HG02885 (cell line): Measurements from ENCODE around the gene PRKD3.

Experiments used
- ATAC-seq: cut with Tn5 transposase; IDR thresholded peaks from one replicate; pipeline ENCODE4 v1.9.1; 2021; ENCODE audit warnings: mild to moderate bottlenecking; ENCODE audit not compliant: unreplicated experiment, poor library complexity

Gene PRKD3

GRCh38 chr2:37324786-37325624, at the start of gene PRKD3:
PRKD3 (minus strand) TSS chr2:37324833; CDS start chr2:37316524, 8,309 bp downstream.
- ATAC-seq = peak; percentile 74

- ATAC-seq = no peak
These were observed 47.4 kb upstream of the PRKD3 start for GRCh38 chr2:37372000-37372399.

GRCh38 chr2:37370666-37371065, 46.0 kb upstream of the PRKD3 start:
- ATAC-seq = no peak

- ATAC-seq = no peak
These were observed 43.4 kb upstream of the PRKD3 start for GRCh38 chr2:37367984-37368383.

- no peak for ATAC-seq
These were observed 42.7 kb upstream of the PRKD3 start for GRCh38 chr2:37367310-37367709.

GRCh38 chr2:37366773-37367172, 42.1 kb upstream of the PRKD3 start:
- no peak for ATAC-seq

GRCh38 chr2:37365669-37366068, 41.0 kb upstream of the PRKD3 start:
- ATAC-seq = peak; percentile 80

GRCh38 chr2:37364351-37364750, 39.7 kb upstream of the PRKD3 start:
- no peak for ATAC-seq

GRCh38 chr2:37361994-37362698, 37.5 kb upstream of the PRKD3 start:
- no peak for ATAC-seq

GRCh38 chr2:37361216-37361815, 36.7 kb upstream of the PRKD3 start:
- no peak for ATAC-seq

GRCh38 chr2:37358466-37358865, 33.8 kb upstream of the PRKD3 start:
- no peak for ATAC-seq

- ATAC-seq = no peak
These were observed 32.9 kb upstream of the PRKD3 start for GRCh38 chr2:37357530-37357929.

- ATAC-seq = no peak
These were observed 32.4 kb upstream of the PRKD3 start for GRCh38 chr2:37357069-37357468.

- ATAC-seq = no peak
These were observed 31.7 kb upstream of the PRKD3 start for GRCh38 chr2:37356299-37356698.

GRCh38 chr2:37355735-37356134, 31.1 kb upstream of the PRKD3 start:
- no peak for ATAC-seq

- no peak for ATAC-seq
These were observed 29.9 kb upstream of the PRKD3 start for GRCh38 chr2:37354531-37354930.

- no peak for ATAC-seq
These were observed 25.4 kb upstream of the PRKD3 start for GRCh38 chr2:37350034-37350433.

GRCh38 chr2:37349231-37349860, 24.7 kb upstream of the PRKD3 start:
- ATAC-seq = no peak

- ATAC-seq = no peak
These were observed 23.5 kb upstream of the PRKD3 start for GRCh38 chr2:37348155-37348554.

- peak; percentile 68 for ATAC-seq
These were observed 20.1 kb upstream of the PRKD3 start, which contains the start of gene QPCT for GRCh38 chr2:37344453-37345361. QPCT (plus strand) TSS chr2:37344630; CDS start chr2:37344732, 102 bp downstream.
